Stimulated activated CD4-positive, alpha-beta T cell treated with anti-CD3 and anti-CD28 coated beads, Interleukin-1b, Interleukin-23, amount 100 ng/mL, for 1 hour (primary cell): ENCODE data around the gene RAB6B.

ENCODE experiments used
- DNase-seq, 2 donors: peaks; one replicate each; pipeline ENCODE4 v3.0.0-alpha.2; 2020; ENCODE audit warnings: low read depth in 2 of 2

The RAB6B gene

DNA sequence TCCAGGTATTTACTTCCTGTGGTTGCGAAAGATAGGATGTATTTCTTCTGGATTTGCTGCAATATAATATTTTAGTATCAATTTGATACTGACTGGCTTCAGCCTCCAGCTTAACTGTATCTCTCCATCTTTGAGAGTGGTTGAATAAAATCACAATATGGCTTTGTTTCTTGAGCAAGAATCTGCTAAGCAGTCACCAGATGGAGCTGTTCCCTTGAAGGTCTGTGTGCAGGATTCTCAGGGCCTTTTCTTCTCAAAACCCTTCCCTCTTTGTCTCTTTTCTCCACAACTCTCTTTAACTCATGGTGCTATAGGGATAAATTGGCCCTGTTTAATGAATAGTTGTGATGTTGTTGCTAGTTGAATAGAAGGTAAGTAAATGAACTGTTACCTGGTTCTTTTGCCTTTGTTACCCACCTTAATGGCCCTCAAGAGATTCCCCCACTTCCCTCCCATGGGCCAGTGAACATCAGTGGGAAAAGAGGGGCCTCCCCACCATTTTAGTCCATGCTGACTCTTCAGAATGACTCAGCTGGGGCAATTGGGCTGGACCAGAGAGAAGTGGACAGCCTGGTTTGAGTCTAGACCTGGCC lies 34.8 kb upstream of the RAB6B start:
- DNase-seq = no peak

DNA sequence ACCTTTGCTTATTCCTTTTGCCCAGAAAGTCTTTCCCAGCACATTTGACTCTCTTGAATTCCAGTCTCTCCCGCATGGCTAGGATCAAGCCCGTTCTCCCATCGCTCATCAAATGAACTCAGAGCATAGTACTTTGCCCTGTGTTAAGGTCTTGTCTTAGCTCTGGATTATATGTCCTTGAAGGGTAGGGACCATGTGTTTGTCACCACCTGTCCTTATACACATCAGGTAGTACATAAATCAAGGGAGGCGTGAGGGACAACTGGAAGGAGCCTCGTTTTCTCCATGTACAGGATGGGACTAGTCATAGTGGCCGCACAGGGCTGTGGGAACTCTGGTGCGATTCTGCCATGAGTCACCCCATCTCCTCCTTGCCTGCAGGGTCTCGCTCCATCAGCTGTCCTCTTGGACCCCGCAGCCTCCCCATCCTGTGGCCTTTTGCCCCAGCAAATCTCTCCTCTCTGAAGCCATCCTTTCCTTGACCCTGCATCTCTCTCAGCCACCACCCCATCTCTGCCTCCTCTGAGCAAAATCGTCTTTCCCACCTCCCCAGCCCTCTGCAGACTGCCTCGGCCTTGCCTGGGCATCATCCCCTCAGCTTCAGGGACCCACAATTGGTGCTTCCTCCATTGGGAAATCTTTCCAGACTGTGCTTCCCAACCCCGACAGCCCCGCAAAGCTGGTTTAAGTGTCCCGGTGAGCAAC lies 33.4 kb upstream of the RAB6B start:
- no peak for DNase-seq

DNA sequence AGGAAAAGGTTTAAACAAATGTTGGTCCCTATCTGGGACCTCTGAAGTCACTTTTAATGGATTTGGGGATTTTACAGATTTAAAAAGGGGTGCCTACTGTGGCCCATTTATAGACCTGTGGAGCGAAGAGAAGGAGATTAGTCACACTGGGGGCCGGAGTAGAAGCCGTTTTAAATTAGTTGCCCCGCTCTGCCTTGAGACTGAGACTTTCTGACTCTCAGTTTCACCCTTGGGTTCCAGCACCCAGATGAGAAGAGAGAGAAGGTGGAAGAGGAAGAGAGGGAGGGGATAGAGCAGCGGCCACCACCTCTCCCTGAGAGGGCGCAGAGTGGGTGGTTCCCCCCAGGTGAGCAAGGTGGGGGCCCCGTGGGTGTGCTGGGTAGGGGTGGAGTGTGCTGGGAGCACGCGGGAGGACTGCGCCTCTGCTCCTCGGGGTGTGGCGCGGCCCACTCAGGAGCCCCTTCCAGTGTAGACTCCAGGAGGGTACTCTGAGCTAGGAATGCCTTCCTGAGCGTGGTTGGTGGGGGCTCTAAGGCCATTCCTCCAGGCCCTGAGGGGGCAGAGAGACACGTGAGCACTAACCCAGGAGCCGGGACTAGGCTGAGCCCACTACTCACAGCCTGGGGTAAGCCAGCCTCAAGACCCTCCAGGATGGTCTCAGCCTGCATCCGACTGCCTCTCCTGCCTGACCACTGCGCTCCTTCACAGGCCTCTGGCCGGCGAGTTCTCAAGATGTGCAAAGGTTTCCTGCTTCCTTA lies 32.6 kb upstream of the RAB6B start:
- DNase-seq = no peak

DNA sequence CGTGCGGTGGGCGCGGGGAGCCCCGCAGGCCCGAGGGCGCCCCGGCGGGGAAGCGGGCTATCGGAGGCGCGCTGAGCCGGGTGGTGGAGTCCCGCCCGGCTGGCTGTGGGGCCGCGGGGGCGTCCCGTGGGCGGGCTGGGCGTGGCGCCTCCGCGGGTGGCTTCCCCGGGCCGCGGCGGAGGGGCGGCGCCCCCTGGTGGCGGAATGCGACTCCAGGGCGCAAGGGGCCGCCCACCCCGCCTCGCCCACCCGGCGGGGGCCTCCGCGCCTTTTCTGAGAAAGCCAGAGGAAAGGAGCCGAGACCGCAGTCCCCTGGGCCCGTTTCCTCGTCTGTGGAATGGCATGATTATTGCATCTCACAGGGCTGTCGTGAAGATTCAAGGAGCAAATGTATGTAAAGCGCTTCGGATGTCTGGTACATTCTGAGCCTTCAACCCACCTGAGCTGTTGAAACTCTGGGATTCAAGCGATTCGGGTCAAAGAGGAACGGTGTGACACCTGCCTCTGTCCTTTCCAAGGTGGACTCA lies 31.9 kb upstream of the RAB6B start:
- peak; percentile 44 to 67 for DNase-seq

DNA sequence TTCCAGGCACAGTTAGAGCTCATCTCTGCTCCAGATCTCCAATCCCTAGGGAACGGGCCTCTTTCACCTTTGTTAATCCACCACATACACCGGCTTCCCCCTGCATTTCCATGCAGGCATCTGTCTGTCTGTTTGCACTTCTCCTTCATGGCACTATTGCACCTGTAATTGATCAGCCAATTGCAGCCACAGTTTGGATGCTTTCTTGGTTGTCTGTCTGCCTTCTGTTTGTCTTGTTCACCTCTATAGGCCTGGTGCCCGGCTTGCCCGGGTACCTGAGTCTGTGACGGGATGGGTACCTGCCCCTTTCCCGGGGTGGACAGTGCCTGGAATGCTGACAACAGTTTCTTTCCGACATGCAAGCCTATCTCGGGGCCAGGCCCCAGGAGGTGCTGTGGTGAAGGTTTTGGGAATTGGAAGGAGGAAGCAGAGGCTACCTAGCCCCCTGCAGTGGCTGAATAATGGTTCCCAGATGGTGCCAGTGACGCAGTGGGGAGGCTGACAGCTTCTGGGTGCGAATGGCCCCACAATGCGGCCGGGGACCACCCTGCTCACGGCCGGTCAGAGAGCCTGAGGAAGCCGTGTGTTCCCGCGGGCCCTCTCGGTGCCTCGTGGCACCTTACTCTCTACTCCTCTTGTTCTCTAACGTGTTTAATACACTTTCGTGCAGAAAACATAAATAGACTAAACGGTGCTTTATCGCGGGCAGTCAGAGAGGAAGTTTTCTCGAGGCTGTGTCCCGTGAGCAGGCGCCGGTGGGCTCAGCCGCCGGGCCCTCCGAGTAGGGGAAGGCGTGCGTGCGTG lies 31.3 kb upstream of the RAB6B start:
- DNase-seq = no peak

DNA sequence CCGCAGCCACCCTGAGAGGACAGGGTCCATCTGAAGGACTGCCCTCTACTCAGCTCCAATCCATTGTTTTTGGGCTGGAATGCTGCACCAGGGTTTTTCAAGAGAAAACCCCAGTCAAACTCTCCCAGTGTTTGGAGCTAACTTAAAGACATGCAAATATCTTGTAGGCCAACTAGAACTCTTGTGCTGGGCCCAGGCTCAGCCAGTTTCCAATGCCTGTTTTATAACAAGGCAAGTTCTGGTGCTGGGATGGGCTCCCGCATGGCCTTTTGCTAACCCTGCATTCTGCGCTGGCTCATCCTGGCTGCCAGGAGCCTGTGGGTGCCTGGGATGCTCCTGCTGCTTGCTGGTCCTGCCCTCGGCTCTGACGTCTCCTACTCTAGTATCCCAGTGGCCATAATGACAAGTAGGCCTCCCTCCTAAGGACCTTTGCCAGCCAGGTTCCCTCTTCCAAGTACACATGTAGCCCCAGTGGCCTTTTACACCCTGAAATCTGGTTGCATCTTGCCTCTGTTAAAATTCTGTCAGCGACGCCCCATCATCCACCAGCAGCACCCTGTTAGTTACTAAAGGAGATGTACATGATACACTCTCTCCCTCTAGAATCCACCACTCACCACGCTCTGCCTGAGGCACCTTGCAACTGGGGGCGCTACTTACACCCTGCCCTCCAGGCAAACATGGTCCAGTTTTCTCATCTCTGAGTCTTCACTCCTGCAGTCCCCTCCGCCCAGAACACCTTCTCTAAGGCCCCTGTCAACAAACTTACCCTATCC lies 30.5 kb upstream of the RAB6B start:
- no peak for DNase-seq

DNA sequence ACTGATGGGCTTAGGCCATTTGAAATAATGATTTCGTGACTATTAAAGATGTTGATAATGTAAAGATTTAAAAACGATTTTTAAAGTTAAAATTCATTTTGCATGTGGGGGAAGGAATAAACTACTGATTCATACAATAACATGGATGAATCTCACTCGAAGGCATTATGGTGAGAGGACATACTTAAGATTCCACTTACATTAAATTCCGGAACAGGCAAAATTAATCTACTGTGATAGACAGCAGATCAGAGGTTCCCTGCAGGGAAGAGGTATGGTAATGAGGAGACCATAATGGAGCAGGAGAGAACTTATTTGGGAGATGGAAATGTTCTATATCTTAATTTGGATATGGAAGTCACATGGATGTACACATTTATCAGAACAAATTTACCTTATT lies 28.4 kb upstream of the RAB6B start:
- no peak for DNase-seq

DNA sequence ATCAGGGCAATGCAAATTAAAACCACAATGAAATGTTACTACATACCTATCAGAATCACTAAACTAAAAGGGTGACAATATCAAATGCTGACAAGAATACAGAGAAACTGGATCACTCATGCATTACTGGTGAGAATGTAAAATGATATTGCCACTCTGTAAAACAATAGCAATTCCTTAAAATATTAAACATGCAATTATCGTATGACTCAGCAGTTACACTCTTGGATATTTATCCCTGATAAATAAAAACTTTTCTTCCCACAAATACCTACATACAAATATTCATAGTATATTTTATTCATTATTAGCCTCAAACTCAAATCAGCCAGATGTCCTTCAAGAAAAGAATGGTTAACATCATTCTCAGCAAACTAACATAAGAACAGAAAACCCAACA lies 25.9 kb upstream of the RAB6B start:
- DNase-seq = no peak

DNA sequence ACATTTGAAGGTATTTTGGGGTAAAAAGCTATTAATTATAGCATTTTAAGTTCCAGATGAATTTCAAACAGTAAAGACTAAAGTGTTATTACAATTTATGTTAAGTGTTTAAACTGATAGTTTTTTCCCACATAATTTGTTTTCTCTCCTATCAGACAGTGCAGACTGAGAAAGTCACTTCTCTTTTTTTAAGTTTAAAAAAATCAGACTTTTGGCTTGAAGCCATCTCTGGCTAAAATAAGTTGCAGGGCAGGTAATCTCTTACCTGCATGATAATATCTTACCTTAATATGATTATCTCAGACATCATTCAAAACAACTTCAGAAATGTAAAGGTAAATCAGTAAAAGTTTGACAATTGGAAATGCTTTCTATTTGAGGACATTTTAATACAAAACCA lies 21.5 kb upstream of the RAB6B start:
- no peak for DNase-seq

DNA sequence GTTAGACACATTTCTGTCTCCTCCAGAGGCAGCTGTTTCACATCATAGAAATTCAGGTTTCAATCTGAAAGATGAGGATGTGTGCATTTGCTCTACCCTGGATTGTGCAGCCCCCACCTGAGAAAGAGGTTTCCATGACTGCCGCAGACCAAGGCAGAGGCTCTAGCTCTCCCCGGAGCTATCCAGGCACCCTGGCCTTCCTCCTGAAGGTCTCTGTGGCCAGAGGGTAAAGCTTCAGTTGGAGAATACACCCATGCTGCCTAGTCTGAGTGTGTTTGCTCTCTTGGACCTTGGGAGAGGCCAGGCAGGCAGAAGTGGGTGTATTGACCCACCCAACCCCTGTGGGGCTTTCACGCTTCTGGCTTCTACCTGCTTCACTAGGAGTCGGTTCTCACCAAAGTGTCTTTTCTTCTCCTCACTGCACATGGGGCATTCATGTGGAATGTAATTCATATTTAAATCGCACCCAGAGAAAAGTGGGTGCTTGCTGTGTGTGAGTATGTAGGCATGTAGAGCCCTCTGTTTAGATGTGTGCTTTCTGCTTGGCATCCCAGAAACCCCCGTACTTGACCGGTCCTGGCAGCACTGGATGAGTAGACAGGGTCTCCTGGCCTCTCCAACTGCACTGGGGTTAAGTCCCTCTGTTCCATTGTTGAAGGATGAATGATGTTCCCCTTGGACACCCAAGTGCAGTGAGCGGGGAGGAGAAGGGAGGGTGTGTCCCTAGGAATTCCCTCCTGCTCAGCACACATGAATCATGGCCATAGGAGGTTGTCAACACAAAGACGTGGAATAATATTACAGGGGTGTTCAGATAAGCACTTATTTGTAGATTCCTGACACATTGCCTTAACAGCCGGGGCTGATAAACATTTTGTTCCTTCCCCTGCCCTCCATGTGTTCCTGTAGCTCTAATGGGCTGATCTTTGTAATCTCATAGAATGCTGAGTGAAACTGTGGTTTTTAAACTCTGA lies 20.3 kb upstream of the RAB6B start:
- DNase-seq = no peak

DNA sequence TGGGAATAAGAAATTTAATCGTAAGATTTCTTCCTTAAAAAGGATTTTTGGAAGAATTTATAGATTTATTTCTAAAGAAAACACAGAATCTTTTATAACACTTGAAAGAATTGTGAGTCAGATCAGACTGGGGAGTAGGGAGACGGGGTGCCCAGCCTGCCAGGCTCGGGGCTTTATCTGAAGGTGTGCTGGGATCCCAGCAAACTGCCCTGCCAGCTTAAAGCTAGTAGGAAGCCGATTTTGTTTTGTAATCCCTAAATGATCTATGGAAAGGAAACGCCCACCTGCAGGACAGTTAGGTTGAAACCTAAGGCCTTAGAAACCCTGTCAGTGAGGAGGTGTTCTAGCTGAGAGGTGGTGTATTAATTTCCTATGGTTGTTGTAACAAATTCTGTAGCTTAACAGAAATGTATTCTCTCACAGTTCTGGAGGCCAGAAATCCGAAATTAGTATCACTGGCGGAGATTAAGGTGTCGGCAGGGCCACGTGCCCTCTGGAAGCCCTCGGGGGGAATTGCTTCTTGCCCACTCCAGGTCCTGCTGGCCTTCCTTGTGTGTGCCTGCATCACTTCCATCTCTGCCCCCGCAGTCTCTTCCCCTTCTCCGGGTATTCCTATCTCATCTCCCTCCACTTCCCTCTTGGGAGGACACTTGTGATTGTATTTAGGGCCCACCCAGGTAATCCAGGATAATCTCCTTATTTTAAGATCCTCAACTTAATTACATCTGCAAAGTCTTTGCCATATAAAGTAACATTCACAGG lies 19.3 kb upstream of the RAB6B start:
- DNase-seq = no peak

DNA sequence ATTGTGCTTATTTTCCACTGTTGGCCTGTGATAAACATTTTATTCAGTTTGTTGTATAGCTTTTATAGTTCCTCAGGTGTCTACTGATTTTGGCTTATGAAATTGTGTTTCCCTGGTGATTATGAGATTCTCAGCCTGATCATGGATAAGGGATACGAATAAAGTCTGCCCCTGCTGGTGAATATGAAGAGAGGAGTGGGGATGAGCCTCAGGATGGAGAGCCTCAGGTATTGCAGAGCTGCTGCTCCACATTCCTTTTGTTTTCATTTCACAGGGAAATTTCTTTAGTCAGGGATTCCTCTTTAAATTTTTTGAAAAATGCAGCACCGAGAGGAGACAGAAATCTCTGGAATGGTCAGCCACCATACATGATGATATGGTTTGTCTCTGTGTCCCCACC lies 14.7 kb upstream of the RAB6B start:
- no peak for DNase-seq

DNA sequence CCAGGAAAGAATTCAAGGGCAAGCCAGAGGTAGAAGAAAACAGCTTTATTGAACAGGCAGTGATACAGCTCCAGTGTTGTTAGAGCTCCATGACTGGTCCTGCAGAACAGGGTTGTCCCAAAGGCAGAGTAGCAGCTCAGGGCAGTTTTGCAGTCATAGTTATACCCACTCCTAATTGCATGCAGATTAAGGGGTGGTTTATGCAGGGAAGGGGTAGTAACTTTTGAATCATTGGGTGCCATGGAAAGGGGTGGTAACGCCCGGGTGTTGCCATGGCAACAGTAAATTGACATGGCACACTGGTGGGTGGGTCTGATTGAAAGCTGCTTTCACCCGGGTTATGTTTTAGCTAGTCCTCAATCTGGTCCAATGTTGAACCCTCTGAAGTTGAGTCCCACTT lies 9.7 kb upstream of the RAB6B start:
- no peak for DNase-seq

DNA sequence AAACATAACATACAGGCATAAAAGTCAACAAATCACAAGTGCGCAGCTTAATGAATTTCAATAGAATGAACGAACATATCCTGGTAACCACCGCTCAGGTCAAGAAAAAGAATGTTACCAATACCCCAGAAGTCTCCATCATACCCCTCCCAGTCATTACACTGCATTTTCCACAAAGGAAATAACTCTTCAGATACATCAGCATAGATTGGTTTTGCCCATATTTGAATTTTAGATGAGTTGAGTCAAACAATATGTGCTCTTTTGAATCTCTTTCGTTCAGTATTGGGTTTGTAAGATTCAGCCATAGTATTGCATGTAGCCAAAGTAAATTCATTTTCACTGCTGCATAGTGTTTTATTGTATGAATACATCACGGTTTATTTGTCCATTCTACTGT lies 6.2 kb upstream of the RAB6B start:
- DNase-seq = no peak

DNA sequence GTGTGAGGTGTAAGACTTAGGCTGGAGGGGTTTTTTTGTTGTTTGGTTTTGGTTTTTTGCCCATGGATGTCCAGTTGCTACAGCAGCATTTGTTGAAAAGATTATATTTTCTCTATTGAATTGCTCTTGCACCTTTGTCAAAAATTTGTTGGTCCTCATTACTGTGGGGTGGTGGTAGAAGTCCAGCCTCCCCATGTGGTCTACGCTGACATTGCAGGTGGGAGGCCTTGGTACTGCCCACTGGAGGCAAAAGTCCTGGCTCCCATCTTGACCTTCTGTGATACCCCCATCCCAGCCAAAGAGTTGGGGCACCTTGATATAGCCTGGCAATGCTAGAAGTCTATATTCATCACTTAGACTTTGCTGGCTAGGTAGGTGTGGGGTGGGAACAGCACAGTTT lies 5.4 kb upstream of the RAB6B start:
- no peak for DNase-seq

DNA sequence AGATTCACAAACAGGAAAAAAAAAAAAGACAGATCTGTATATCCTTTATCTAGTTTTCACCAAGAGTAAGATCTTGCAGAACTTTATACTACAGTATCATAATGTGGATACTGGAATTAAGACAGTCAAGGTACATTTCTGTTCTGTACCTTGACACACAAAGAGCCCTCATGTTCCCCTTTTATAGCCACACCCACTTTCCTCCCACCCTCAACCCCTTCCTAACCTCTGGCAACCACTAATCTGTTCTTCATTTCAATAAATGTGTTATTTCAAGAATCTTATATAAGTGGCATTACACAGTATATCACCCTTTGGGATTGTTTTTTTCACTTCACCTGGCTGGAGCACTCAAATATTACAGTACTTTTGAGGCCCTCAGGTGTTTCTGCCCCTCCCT lies 3.6 kb upstream of the RAB6B start:
- no peak for DNase-seq

DNA sequence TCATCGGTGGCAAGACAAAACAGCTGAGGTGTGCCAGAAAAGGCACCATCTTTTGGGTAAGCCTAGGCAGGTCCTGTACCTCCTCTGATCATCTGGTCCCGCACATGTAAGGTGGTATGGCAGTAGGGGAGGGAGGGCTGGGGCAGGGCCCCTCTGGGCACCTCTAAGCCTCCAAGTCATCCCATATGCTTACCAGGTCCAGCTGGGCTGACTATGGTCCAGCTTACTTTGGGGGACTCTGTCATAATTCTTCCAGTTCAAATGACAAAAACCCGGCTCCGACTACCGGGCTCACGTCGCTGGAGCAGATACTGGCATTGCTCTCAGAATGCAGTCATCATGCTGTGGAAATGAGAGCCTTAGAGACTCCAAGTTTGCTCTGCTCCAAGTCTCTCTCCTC lies 1.9 kb upstream of the RAB6B start:
- no peak for DNase-seq

DNA sequence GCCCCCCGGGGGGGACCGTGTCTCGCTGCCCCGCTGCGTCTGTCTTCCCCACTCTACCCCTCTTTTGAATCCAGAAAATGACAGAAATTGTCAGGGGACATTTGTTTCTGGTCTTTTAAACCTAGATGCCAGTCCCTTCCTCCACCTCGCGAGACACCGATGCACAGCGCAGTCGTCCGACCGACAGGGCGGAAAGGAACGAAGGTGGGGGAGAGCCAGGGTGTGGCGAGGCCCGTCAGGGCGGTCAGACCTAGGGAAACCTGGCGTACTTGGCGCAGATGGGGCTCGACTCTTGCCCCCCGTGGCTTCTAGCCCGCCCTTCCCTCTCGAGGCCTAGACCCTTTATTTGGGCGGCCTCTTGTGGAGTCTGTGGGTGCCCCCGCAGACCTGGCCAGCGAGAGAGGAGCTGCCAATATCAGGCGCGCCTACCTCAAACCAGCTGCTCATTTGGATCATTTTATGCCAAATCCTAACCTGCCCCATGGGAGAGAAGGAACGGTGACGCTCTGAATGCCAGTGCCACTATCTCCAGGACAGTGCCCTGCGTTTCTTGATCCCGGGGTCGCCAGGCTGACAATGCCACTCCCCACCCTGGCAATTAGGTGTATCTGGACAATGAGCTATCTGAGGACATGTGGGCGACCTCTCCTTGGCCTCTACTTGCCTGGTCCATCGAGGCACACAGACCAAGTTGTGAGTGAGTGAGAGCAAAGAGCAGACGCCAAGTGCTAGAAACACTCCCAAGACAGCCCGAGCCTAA lies 500 bp upstream of the RAB6B start:
- no peak for DNase-seq
